ENCODE data around the gene CCR4. TPM values are rescaled to one million over a fixed set of nuclear protein-coding genes. Genes with fewer than 3 reads are reported as not detected.
A peak's percentile ranks its signal among the peaks of the same experiment; 100 is the strongest.
"Not testable (repeated sequence)": the region's sequence is repeated elsewhere in the genome, so short reads cannot be mapped to it uniquely, and the experiment has no call there.

Gene CCR4
- total and polyA plus RNA-seq, 3 donors from 2014 or later = 2.0 to 3.0 (median 2.8) TPM

DNA sequence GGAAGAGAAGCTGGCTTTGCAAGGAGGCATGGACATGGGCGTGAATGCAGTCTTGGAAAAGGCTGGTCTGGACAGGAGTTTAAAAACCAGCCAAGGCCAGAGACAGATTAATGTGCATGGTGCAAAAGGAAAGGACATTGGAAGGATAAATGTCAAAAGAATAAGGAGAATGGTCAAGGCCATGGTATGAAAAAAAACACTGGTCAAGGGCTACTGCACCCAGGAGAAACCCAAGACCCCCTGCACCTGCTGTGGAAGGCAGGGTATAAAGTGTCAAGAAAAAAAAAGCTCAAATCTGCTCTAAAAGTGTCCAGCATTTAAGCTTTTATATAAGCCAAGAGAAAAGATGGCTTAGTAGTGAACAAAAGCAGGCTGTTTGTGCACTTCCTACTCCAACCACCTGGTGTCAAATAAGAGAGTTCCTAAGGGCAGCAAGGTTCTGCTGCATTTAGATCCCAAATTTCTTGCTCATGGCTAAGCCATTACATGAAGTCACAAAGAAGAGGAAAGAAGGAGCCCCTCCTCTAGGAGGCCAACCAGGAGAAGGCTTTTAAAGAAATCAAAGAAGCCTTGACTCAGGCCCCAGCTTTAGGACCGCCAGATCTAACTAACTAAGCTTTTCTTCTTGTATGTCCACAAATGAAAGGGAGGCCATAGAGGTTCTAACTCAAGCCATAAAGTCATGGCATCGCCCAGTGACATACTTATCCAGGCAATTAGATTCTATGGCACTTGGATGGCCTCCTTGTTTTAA, 16.9 kb downstream of the CCR4 start:
- Histone ChIP-seq H3K27ac (no peak overlapping the region), H3K9me3 (no peaks in the 10 kb centered on the region), H3K4me1 (no peaks in the 10 kb centered on the region), H3K27me3 (no peaks in the 10 kb centered on the region), H3K4me3 (no peak overlapping the region), H3K36me3 (ENCODE audit: low read depth, missing control alignments) (no peaks in the 10 kb centered on the region)
- TF ChIP-seq, protein P1, sequence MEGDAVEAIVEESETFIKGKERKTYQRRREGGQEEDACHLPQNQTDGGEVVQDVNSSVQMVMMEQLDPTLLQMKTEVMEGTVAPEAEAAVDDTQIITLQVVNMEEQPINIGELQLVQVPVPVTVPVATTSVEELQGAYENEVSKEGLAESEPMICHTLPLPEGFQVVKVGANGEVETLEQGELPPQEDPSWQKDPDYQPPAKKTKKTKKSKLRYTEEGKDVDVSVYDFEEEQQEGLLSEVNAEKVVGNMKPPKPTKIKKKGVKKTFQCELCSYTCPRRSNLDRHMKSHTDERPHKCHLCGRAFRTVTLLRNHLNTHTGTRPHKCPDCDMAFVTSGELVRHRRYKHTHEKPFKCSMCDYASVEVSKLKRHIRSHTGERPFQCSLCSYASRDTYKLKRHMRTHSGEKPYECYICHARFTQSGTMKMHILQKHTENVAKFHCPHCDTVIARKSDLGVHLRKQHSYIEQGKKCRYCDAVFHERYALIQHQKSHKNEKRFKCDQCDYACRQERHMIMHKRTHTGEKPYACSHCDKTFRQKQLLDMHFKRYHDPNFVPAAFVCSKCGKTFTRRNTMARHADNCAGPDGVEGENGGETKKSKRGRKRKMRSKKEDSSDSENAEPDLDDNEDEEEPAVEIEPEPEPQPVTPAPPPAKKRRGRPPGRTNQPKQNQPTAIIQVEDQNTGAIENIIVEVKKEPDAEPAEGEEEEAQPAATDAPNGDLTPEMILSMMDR (IDR thresholded peaks at IDR 0.05) = no peak
- TF ChIP-seq POLR2A (IDR thresholded peaks at IDR 0.05) = no peak
- DNase-seq = no peak
- intact Hi-C loops (cut with DNase I; ENCODE audit: low total_unique reads) = no loop called here
- WGBS, 2 donors = 87 to 94% methylated on average over 3 of the region's 3 CpGs

DNA sequence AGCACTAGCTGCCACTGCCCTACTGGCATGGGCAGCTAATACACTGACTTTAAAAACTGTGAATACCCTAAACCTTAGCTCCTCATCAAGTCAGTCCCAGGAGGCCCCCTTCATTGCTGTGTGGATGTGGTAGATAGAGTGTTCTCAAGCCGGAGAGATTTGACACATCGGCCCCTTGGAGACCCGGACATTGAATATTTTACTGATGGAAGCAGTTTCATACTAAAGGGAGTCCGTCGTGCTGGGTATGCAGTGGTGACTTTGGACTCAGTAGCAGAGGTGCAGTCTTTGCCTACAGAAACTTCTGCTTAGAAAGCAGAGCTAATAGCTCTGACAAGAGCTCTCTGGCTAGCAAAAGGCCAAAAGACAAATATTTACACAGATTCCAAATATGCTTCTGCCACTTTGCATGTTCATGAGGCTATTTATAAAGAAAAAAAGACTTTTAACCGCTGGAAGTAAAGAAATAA, 17.5 kb downstream of the CCR4 start:
- TF ChIP-seq, protein P1 (IDR thresholded peaks at IDR 0.05) = no peak
- TF ChIP-seq POLR2A (IDR thresholded peaks at IDR 0.05) = no peak
- no peaks in the 10 kb centered on the region for H3K4me1 ChIP-seq
- H3K27me3 ChIP-seq = no peaks in the 10 kb centered on the region
- no peaks in the 10 kb centered on the region for H3K36me3 ChIP-seq (ENCODE audit: low read depth, missing control alignments)
- WGBS, 2 donors = 93 to 94% methylated on average over 6 of the region's 6 CpGs
- no peaks in the 10 kb centered on the region for H3K9me3 ChIP-seq
- DNase-seq = no peak
- intact Hi-C loops (cut with DNase I; ENCODE audit: low total_unique reads) = no loop called here
- H3K4me3 ChIP-seq = no peak overlapping the region
- no peak overlapping the region for H3K27ac ChIP-seq

DNA sequence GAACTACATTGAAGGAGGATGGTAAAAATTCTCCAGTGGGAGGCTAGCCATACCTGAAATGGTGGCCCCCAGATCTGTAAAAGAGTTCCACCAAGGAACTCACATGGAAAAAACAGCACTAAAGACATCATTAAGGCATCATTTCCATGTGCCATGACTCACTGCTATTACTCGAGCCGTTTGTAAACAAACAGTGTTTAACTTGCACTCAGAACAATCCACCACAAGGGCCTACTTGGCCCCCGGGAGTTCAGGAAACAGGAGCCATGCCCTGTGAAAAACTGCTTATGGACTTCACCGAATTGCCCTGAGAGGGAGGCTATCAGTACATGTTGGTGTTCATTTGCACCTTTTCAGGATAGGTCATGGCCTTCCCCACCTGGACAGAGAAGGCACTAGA, 18.2 kb downstream of the CCR4 start:
- no peaks in the 10 kb centered on the region for H3K4me1 ChIP-seq
- no peak for TF ChIP-seq POLR2A (IDR thresholded peaks at IDR 0.05)
- DNase-seq = no peak
- no peak overlapping the region for H3K4me3 ChIP-seq
- 86 to 100% methylated on average over 4 of the region's 4 CpGs for WGBS, 2 donors
- intact Hi-C loops (cut with DNase I; ENCODE audit: low total_unique reads) = no loop called here
- no peaks in the 10 kb centered on the region for H3K36me3 ChIP-seq (ENCODE audit: low read depth, missing control alignments)
- H3K27me3 ChIP-seq = no peaks in the 10 kb centered on the region
- H3K27ac ChIP-seq = no peak overlapping the region
- no peaks in the 10 kb centered on the region for H3K9me3 ChIP-seq

DNA sequence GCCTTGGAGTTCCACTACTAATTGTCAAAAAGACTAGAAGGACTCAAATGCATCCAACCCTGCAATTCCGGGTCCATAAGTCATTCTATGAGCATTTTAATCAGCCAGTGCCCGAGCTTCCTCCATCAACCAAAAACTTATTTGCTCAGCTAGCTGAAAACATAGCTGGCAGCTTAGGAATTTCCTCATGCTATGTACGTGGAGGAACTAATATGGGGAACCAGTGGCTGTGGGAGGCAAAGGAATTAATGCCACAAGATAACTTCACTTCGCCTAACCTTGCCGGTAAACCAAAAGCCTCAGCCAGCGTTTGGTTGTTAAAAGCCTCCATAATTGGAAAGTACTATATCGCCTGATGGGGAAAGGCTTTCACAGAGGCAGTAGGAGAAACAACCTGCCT, 19.8 kb downstream of the CCR4 start:
- DNase-seq; H3K4me1 ChIP-seq; H3K27ac ChIP-seq; H3K27me3 ChIP-seq; H3K4me3 ChIP-seq; H3K9me3 ChIP-seq; intact Hi-C loops (cut with DNase I; ENCODE audit: low total_unique reads); H3K36me3 ChIP-seq (ENCODE audit: low read depth, missing control alignments): not testable (repeated sequence)
- WGBS, 2 donors = 82 to 85% methylated on average over 7 of the region's 7 CpGs

DNA sequence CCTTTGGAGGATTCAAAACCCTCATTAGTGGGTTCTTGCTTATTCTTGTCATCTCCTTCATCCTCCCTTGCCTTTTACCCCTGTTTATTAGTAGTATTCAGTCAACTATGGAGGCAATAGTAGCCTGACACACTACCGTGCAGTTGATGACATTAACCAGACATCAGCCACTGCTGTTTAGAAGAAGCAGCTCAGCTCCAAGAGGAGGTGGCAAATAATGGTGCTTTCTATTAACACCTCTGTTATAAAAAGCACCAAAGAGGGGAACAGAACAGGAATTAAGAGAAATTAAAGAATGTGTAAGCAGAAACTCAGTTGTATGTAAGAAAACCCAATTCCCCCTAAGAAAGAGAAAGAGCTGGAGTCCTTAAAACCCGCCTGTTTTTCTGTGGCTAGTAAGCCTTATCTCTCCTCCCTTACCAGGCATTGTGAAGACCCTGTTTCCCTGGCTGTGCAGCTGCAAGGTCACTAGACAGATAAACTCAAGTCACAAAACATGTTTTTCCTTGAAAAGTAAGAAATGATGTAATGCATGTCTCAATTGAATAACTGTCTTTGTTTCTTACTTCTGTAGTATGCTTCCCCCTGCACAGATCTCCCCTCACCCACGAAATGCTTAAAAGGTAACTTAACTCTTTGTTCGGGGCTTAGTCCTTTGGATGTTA, 21.2 kb downstream of the CCR4 start:
- peak; percentile 28 for DNase-seq
- no peaks in the 10 kb centered on the region for H3K27me3 ChIP-seq
- TF ChIP-seq, protein P1 (IDR thresholded peaks at IDR 0.05) = no peak
- no peak for TF ChIP-seq POLR2A (IDR thresholded peaks at IDR 0.05)
- no peak overlapping the region for H3K27ac ChIP-seq
- 41 to 70% methylated on average over 4 of the region's 4 CpGs for WGBS, 2 donors
- intact Hi-C loops (cut with DNase I; ENCODE audit: low total_unique reads) = no loop called here
- H3K36me3 ChIP-seq (ENCODE audit: low read depth, missing control alignments) = no peaks in the 10 kb centered on the region
- no peak overlapping the region for H3K4me3 ChIP-seq
- no peaks in the 10 kb centered on the region for H3K9me3 ChIP-seq
- H3K4me1 ChIP-seq = no peaks in the 10 kb centered on the region
